Daoy (cell line): ENCODE results near the gene OR8A1. TPM values are rescaled to one million over a fixed set of nuclear protein-coding genes. Genes with fewer than 3 reads are reported as not detected.

Experiments
- DNase-seq: peaks from one replicate; pipeline ENCODE4 v3.0.0-alpha.2; 2015; ENCODE audit warnings: low read depth
- total RNA-seq: library from RNA; depleted of rRNA; stranded (reverse); fragments of >200 nt; shearing (Covaris generic); gene quantifications from 2 replicates; pipeline ENCODE4 v1.2.3, GENCODE V29; 2014; rRNA removed

Gene OR8A1
- total RNA-seq: not detected in 2 replicates

- DNase-seq: no peak
Observed at GRCh38 chr11:124569697-124570096, at the start of gene OR8A1. Gene OR8A1, plus strand, starts transcription at chr11:124569997. Its CDS starts 123 bp downstream, at chr11:124570120.

GRCh38 chr11:124520550-124520854 is 49.3 kb upstream of the OR8A1 start:
- no peak for DNase-seq

GRCh38 chr11:124533626-124534025 is 36.2 kb upstream of the OR8A1 start:
- no peak for DNase-seq

- no peak for DNase-seq
Observed at GRCh38 chr11:124534051-124534450, 35.7 kb upstream of the OR8A1 start.

- DNase-seq: peak; percentile 23
Observed at GRCh38 chr11:124535552-124536232, 34.1 kb upstream of the OR8A1 start.

GRCh38 chr11:124536520-124536919 is 33.3 kb upstream of the OR8A1 start:
- DNase-seq: peak; percentile 79

- peak; percentile 69 for DNase-seq
Observed at GRCh38 chr11:124538019-124538418, 31.8 kb upstream of the OR8A1 start.

- DNase-seq: no peak
Observed at GRCh38 chr11:124541204-124541603, 28.6 kb upstream of the OR8A1 start.

GRCh38 chr11:124543145-124543544 is 26.7 kb upstream of the OR8A1 start:
- DNase-seq: no peak

- no peak for DNase-seq
Observed at GRCh38 chr11:124543554-124543953, 26.2 kb upstream of the OR8A1 start, which contains the start of gene OR8B12. Gene OR8B12, minus strand, starts transcription at chr11:124543654. Its CDS starts 0 bp downstream, at chr11:124543654.

GRCh38 chr11:124551189-124551588 is 18.6 kb upstream of the OR8A1 start:
- DNase-seq: no peak

GRCh38 chr11:124551987-124552386 is 17.8 kb upstream of the OR8A1 start:
- no peak for DNase-seq

GRCh38 chr11:124556828-124557227 is 13.0 kb upstream of the OR8A1 start:
- DNase-seq: no peak

GRCh38 chr11:124570160-124570559 is 363 bp downstream of the OR8A1 start:
- DNase-seq: no peak

- no peak for DNase-seq
Observed at GRCh38 chr11:124577716-124578427, 8.1 kb downstream of the OR8A1 start.

- no peak for DNase-seq
Observed at GRCh38 chr11:124578761-124579160, 9.0 kb downstream of the OR8A1 start.

GRCh38 chr11:124581817-124582216 is 12.0 kb downstream of the OR8A1 start:
- DNase-seq: peak; percentile 10

GRCh38 chr11:124582565-124582964 is 12.8 kb downstream of the OR8A1 start:
- DNase-seq: no peak

- DNase-seq: no peak
Observed at GRCh38 chr11:124583781-124584180, 14.0 kb downstream of the OR8A1 start.

GRCh38 chr11:124584681-124585372 is 15.0 kb downstream of the OR8A1 start:
- DNase-seq: no peak

GRCh38 chr11:124586238-124586860 is 16.6 kb downstream of the OR8A1 start:
- DNase-seq: peak; percentile 46

GRCh38 chr11:124591430-124591829 is 21.6 kb downstream of the OR8A1 start:
- DNase-seq: no peak
